ENCODE data around the gene CRB3.

GRCh38 chr19:6503407-6504201, 39.5 kb downstream of the CRB3 start:
- TF ChIP-seq POLR2AphosphoS5 (IDR thresholded peaks at IDR 0.05): no peak
- TF ChIP-seq POLR2A (IDR thresholded peaks at IDR 0.05): no peak
- TF ChIP-seq CTCF (IDR thresholded peaks at IDR 0.05): no peak
- no peak for TF ChIP-seq EP300 (IDR thresholded peaks at IDR 0.05; ENCODE audit: low read depth)
